ENCODE data around the gene ALPK3. TPM values are rescaled to one million over a fixed set of nuclear protein-coding genes. Genes with fewer than 3 reads are reported as not detected.
A peak's percentile ranks its signal among the peaks of the same experiment; 100 is the strongest.

Gene ALPK3
- total and polyA plus RNA-seq, 9 of the 15 experiments (the other 6 are each of a cell fraction or from before 2014, with no cell fraction given), result 0.04 to 1.0 (median 0.07) TPM; not detected in 2

GRCh38 chr15:84914909-84915605, 97.9 kb downstream of the ALPK3 start (continued):
- TF ChIP-seq, protein P1, sequence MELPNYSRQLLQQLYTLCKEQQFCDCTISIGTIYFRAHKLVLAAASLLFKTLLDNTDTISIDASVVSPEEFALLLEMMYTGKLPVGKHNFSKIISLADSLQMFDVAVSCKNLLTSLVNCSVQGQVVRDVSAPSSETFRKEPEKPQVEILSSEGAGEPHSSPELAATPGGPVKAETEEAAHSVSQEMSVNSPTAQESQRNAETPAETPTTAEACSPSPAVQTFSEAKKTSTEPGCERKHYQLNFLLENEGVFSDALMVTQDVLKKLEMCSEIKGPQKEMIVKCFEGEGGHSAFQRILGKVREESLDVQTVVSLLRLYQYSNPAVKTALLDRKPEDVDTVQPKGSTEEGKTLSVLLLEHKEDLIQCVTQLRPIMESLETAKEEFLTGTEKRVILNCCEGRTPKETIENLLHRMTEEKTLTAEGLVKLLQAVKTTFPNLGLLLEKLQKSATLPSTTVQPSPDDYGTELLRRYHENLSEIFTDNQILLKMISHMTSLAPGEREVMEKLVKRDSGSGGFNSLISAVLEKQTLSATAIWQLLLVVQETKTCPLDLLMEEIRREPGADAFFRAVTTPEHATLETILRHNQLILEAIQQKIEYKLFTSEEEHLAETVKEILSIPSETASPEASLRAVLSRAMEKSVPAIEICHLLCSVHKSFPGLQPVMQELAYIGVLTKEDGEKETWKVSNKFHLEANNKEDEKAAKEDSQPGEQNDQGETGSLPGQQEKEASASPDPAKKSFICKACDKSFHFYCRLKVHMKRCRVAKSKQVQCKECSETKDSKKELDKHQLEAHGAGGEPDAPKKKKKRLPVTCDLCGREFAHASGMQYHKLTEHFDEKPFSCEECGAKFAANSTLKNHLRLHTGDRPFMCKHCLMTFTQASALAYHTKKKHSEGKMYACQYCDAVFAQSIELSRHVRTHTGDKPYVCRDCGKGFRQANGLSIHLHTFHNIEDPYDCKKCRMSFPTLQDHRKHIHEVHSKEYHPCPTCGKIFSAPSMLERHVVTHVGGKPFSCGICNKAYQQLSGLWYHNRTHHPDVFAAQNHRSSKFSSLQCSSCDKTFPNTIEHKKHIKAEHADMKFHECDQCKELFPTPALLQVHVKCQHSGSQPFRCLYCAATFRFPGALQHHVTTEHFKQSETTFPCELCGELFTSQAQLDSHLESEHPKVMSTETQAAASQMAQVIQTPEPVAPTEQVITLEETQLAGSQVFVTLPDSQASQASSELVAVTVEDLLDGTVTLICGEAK (IDR thresholded peaks at IDR 0.05), result no peak
- TF ChIP-seq, protein P1 (CRISPR knock-in tag; IDR thresholded peaks at IDR 0.05), result no peak
- TF ChIP-seq RBM34 (IDR thresholded peaks at IDR 0.05; ENCODE audit: borderline replicate concordance, insufficient read depth, low read length) (no peak), ZNF586 (CRISPR knock-in tag; conservative IDR thresholded peaks at IDR 0.05) (no peak), HDGF (IDR thresholded peaks at IDR 0.05) (no peak), ARID1B (IDR thresholded peaks at IDR 0.05) (peak; percentile 65), RBBP5 (IDR thresholded peaks at IDR 0.05; ENCODE audit: borderline replicate concordance, insufficient read depth, low read length, poor library complexity, severe bottlenecking) (no peak), ZNF644 (tag; IDR thresholded peaks at IDR 0.05; ENCODE audit: low read depth) (no peak), ZNF124 (CRISPR knock-in tag; IDR thresholded peaks at IDR 0.05) (no peak), KLF1 (tag; IDR thresholded peaks at IDR 0.05) (no peak), GTF2F1 (IDR thresholded peaks at IDR 0.05; ENCODE audit: low read depth, low read length) (no peak), LEF1 (IDR thresholded peaks at IDR 0.05) (peak; percentile 88; the same call in 1 of the 2 replicates), CTBP1 (IDR thresholded peaks at IDR 0.05; ENCODE audit: borderline replicate concordance) (peak; percentile 89), CHD2 (IDR thresholded peaks at IDR 0.05; ENCODE audit: low read depth, low read length) (no peak), HNRNPK (IDR thresholded peaks at IDR 0.05; ENCODE audit: low read depth, low read length, poor library complexity, severe bottlenecking) (no peak), ZNF311 (CRISPR knock-in tag; IDR thresholded peaks at IDR 0.05) (no peak), ZNF639 (CRISPR knock-in tag; conservative IDR thresholded peaks at IDR 0.05 in 1 of 2, IDR thresholded peaks at IDR 0.05 in 1 of 2) (no peak), ARHGAP35 (IDR thresholded peaks at IDR 0.05; ENCODE audit: partially characterized antibody) (no peak)

All from K562 (cell line).